Endometrium (tissue), 2 donors: Measurements from ENCODE around the gene ABCG1.
"Not testable (repeated sequence)": the region's sequence is repeated elsewhere in the genome, so short reads cannot be mapped to it uniquely, and the experiment has no call there.

Experiments
- FAIRE-seq: peaks from 2 replicates; lab custom pipeline; 2012; peaks lifted over from hg19 to GRCh38; lab: Jason Lieb, UNC
- donor health status: control.
- donor health status: control.

ABCG1 gene

DNA sequence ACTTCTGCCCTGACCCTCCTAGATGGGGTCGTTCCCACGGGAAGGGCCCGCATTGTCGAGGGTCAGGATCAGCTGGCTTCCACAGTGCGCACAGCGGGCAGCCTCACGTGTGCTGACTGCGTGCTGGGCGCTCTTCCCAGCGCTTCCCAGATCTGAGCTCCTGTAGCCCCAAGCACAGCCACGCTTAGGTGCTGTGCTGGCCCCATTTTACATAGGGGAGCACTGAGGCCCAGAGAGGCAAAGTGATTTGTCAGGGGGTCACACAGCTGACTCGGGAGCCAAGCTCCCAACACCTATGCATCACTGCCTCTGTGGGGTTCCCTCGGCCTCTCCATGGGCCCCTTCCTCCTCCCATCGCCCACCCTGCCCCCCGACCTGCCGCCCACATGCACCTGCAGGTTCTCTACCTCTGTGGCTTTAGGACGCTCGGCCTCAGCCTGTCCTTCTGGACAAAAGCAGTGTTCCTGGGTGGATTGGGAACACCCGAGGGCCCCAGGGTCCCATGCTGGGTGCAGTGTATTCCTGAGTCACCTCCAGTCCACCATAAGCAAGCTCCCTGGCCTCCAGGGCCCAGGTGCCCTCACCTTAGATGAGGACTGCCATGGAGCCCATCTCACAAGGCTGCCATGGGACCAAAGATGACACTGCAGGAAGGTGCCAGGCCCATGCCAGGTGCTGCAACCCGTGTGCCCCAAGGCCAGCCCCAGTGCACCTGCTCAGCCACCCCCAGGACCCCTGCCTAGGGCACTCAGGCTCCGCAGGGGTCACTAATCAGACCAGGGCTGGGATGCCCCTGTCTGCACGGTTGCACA, 73.0 kb downstream of the ABCG1 start:
- no peak for FAIRE-seq

DNA sequence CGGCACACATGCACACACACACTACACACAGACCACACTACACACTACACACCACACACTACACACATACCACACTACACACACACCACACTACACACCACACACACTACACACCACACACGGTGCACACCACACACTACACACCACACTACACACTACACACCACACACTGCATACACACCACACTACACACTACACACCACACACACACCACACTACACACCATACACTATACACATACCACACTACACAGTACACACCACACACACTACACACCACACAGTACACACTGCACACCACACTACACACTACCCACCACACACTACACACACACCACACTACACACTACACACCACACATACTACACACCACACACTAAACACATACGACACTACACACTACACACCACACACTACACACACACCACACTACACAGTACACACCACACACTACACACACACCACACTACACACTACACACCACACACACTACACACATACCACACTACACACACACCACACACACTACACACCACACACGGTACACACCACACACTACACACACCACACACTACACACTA, 73.7 kb downstream of the ABCG1 start:
- FAIRE-seq: not testable (repeated sequence)

DNA sequence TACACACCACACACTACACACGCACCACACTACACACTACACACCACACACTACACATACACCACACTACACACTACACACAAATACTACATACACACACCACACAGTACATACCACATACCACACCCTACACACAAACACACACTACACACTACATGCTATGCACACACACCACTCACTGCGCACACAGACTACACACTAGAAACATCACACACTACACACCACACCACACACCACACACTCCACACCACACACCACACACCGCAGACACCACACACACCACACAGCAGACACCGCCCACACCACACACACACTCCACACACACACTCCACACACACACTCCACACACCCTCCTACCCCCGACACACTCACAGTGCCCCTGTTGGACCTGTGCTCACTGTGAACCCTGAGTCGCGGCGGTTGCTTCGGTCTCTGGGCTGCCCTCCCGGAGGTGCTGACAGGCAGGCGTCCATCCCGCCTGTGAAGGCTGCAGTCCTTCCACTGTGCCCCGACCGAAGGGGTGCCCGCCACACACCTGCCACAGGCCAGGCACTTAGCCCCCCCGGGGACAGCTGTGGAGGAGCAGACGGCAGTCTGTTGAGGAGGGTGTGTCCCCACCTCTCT, 74.8 kb downstream of the ABCG1 start:
- FAIRE-seq: no peak

DNA sequence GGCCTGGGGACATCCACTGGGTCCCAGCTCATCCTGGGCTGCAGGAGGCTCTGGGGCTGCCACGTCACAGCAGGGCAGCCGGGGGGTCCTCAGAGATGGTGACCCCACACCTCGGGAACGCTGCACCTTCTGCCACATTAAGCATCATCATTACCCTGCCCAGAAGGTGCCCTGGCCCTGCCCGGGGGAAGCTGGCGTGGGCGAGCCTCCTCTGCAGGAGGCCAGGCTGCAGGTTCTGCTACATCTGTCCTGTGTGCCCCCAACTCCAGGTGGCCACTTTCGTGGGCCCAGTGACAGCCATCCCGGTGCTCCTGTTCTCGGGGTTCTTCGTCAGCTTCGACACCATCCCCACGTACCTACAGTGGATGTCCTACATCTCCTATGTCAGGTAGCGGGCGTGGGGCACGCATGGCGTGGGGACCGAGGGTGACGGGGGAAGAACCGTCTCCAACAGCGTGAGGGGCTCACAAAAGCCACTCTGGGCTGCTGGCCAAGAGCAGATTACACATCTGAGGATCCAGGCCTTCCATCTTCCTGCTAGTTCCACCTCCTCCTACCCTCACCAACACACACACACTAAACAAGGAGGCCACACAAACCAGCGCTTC, 75.4 kb downstream of the ABCG1 start:
- FAIRE-seq: no peak

DNA sequence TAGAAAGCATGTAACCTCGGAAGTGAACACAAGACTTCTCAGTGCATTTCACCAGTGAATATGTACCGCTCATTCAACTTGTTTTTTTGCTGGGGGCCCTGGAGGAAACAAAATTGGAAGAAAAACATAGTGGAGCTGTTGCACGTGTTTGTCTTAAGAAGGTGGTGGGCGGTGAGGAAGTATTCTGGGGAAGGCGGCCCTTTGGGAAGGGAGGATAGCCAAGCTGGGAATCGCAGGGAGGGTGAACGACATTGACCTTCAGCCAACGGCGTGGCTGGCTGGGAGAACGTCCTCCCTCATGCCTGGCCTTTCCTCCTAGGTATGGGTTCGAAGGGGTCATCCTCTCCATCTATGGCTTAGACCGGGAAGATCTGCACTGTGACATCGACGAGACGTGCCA, 76.9 kb downstream of the ABCG1 start:
- FAIRE-seq: no peak

DNA sequence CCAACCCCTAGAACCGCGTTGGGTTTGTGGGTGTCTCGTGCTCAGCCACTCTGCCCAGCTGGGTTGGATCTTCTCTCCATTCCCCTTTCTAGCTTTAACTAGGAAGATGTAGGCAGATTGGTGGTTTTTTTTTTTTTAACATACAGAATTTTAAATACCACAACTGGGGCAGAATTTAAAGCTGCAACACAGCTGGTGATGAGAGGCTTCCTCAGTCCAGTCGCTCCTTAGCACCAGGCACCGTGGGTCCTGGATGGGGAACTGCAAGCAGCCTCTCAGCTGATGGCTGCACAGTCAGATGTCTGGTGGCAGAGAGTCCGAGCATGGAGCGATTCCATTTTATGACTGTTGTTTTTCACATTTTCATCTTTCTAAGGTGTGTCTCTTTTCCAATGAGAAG, 77.6 kb downstream of the ABCG1 start:
- no peak for FAIRE-seq

DNA sequence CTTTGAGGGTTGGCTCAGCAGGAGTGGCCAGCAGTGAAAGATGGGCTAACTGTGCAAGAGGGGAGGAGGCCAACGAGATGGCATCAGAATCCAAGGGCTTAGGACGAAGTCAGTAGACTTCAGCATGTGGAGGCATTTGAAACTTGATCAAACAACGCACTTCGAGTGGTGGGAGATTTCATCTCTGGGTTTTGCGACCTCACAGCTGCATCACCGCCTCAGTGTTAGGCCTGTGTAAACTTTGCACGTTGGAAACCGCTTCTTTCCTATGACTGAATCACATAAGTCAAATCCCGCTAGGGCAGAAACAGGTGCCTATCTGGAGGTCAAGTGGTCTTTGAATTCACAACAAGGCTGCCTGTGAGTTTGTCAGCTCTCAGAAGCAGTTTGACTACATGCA, 78.4 kb downstream of the ABCG1 start:
- FAIRE-seq: no peak

DNA sequence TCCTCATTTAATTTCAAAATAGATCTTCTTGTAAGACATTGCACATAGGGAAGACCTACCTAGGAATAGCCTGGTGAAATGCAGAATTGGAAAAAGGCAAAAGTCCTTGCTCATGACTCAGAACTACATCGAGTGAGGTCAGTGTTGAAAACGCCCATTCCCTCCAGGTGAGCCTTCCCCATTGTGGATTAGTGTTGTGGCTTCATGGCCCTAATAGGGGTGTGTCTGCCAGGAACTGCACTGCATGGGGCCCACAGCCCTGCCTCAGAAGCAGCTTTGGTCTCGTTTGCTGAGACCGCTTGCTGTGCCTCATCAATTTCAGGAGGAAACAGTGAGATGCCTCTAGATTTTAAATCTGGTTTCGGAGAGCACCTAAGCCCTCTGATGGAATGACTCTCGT, 79.3 kb downstream of the ABCG1 start:
- no peak for FAIRE-seq

DNA sequence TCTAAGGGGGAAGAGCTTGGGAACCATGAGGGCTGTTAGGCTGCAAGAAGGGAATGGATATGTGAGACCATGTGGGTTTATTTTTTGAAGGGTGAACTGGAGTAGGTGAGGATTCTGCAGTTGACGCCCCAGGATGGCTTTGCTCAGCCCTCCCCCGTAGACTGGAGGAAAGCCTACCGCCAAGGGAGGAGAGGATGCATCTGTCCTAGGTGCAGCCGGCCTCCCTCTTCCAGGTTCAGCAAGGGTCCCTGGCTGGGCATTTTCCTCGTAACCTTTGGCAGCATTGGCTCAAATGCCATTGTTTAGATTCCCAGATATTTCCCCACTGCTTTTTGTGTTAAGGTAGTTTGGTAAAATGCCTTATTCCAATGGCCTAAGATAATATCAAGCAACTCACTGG, 79.7 kb downstream of the ABCG1 start:
- FAIRE-seq: no peak

DNA sequence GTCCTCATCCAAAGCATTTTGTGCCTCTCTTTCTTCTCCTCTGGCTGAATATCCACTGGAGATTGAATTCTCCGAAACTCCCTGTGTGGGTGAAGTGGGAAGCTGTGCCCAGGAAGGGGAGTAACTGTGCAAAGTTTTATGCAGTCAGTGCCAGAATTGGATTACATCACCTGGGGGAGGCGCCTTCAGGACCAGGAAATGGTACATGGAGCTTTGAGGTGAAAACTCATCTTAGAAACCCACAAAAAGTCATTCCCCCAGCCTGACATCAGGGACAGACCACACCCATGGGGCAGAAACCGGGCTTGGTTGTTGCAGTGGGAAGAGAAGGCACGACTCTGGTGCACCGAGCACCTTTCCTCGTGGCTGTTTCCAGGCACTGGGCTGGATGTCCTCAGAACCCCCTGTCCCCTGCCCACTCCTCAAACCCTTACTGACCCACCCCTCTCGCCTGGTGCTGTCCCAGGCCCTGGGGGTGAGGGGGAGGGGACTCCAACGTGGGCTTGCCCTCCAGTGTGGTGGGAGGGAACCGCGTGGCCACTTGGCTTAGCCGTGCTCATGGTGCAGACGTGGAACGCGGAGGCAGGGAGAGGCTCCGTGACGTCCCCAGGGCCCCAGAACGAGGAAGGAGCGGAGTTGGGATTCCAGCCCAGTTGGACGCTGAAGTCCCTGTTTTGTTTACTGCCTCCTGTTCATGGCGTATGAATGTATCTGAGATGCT, 80.5 kb downstream of the ABCG1 start:
- FAIRE-seq: no peak

DNA sequence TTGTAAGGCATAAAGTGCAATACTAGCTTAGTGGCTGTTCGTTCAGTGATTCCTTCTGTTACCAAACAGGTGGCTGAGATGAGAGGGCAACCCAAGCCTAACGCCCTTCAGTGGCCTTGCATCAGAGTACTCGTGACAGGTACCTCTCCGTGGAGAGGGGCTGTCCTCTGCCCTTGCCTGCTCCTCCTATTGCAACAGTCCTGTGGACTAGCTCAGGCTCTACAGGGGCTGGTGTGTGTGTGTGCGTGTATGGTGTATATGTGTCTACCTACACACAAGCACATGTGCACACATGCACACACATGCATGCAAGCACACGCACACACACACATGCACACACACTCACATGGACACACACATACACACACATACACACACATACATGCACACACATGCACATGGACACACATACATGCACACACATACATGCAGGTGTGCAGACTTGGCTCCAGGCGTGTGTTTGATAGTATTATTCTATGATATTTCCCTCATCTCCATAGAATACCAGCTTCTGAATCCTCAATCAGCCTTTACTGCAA, 81.2 kb downstream of the ABCG1 start:
- no peak for FAIRE-seq

DNA sequence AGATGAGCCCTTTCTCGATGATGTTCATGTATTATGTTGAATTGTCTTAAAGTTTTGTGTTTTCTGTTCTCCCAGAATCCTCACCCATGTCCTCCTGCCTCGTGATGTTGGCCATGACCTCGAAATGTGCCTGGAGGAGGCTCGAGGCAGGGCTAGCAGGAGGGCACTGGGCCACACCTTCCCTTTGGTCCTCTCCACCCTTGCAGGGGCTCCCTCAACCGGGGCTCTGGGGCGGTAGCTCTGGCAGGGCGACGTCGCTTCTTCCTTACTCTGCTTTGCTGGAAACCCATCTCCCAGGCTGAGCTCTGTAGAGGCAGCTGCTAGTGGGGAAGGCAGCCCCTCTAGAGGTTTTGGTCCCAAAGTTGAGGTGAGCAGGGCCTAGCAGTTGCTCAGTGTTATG, 82.0 kb downstream of the ABCG1 start:
- FAIRE-seq: no peak

DNA sequence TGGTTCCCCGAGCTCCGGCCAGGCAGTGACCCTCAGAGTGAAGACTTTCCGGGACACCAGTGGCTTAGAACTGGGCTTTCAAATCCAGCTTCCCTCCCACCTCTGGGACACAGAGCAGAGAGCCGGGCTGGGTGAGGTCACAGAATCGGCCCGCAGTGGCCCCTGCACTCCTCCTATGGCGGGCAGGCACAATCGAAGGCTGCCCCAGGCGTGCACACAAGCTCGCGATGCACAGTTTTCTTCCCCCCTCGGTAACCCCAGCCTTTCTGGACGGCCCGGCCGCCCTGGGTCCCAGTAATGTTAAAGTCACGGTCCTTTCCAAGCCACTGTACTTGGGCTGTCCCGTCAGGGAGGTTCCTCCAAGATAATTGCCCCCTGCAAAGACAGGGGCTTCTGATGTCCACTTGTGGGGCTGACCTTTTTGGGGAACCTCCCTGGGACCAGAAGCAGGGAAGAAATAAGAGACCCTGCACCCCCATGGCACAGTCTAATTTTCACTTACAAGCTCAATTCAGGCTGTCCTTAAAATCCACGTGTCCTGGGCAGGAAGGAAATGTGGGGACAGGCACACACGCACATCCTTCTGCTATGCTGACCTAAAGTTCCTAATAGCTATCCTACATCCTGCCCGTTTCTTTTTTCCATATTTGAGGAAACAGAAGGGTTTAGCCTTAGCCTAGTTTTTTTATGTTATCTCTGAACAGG, 82.6 kb downstream of the ABCG1 start:
- FAIRE-seq: no peak

DNA sequence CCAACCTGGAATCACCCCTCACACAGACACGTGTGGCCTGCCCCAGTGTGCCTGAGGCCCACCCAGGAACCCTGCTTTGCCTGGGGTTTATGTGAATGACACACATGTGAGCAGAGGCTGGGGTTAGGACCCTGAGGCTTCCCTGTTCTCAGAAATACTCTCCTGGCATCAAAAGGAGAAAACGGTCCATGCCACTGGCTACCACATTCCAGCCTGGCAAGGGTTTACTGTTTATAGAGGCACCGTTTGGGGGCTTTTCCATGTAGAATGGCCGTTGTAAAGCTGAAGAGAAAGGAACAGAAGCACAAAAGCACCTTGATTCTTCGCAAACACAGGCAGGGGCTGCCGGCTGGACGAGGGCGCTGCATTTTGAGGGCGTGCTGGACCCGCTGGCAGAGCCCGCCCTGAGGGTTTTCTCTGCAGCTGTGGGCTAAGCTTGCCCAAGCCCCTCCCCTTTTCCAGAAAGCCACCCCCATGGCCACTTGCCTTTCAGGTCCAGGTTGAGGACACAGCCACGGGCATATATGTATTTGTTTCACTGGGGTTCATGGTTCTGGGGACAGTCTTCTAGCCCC, 83.2 kb downstream of the ABCG1 start:
- FAIRE-seq: no peak

DNA sequence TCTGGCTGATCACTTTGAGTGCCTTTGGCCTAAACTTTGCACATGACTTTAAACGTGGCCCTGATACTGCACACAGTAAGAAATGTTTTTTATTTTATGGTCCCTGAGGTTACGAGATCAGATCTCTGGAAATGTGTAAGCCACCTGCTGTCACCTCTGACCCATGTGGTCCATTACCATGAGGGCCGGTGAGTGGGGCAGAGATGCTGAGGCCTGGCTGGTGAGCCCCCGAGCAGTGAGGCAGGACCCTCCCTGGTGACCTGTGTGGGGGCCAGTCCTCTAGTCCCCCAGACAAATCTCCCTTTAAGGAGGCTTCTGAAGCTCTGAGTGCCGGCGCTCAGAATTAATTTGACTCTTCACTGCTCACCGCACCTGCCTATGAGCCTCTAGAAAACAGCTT, 83.9 kb downstream of the ABCG1 start:
- no peak for FAIRE-seq

DNA sequence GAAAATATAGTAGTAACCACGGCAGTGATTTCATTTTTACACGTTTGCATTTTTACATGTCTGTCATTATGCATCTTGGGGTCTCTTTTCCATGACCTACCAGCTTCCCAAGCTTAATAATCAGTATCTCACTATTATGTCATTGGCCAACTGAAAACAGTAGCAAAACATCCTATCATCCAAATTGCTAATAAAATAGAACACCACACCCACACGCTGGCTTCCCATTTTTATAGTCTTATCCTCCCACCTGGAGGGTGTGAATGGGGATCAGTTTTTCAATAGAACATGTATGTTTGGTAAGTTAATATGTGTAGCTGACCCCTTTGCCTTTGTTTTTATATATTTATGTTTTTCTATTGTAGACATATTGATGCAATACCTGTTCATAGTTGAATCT, 84.5 kb downstream of the ABCG1 start:
- FAIRE-seq: no peak

DNA sequence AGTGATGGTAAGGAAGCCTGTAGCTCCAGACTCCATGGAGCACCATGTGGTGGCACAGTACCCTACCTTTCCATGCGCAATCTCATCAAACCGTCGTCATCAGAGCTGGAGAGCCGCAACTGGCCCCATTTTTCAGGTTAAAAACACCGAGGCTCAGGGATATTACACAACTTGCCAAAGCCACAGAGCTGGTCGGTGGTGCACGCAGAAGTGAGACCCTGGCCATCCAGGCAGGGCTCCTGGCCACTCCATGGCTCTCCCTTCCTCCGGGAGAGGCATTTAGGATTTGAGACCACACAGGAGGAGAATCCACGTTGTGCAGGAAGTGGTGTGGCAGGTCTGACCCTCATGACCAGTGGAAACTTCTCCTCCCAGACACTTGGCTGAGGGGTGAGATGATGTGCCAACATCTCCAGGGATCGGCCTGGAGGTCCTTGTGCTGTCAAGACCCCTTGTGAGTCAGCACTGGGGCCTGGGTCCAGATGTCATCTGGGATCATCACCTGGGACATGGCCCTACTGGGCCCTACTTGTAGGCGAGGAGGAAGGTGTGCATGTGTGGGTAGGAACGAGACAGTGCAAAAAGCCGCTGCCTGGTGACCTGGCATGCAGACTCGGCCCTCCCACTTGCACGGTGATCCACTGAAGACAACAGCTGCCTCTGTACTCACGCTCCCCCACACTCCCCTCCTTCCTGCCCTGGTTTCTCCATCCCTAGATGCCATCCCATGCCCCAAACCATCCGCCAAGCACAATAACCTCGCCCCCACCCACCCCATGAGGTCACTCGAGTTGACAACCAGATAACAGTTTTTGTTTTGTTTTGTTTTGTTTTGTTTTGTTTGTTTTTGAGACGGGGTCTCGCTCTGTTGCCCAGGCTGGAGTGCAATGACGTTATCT, 85.9 kb downstream of the ABCG1 start:
- no peak for FAIRE-seq

DNA sequence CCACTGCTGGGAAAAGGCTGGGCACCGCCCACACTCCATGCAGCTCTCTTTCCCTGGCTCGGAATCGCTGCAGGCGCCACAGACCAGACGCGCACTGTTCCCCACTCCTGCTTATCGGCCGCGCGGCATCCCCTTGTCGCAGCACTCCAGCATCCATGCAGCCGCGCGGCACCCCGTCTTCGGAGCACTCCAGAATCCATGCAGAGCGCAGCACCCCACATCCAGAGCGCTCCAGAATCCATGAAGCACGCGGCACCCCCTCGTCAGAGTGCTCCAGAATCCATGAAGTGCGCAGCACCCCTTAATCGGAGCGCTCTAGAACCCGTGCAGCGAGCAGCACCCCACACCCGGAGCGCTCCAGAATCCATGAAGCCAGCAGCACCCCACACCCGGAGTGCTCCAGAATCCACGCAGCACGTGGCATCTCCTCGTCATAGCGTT, 86.8 kb downstream of the ABCG1 start:
- no peak for FAIRE-seq

DNA sequence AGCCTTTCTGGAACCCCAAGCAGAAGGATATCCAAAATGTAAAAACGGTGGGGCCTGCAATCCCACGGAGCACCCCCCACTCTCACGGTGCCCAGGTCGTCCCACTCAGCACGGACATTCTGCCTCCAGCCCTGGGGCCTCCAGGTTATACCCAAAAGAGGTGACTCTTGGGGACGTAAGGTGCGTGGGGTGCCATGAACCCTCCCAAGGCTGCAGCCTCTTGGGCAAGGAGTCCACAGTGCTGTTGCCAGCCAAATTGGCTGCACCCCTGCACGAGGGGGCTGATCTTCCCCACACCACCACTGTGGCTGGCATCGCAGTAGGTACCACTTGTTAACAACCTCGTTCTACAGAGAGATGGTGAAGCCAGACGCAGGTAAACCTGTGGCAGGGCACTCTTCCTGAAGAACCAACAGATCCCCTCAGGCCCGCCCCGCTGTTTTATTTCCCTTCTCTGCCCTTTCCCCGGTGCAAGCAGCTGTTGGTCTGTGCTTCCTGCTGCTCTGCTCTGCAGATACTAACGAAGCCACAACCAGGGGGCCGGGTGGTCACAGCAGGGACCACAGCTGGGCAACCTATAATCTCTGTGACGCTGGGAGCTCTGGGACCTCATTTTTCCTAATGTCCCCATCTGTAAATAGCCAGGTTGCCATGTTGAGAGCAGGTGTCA, 87.6 kb downstream of the ABCG1 start:
- no peak for FAIRE-seq

DNA sequence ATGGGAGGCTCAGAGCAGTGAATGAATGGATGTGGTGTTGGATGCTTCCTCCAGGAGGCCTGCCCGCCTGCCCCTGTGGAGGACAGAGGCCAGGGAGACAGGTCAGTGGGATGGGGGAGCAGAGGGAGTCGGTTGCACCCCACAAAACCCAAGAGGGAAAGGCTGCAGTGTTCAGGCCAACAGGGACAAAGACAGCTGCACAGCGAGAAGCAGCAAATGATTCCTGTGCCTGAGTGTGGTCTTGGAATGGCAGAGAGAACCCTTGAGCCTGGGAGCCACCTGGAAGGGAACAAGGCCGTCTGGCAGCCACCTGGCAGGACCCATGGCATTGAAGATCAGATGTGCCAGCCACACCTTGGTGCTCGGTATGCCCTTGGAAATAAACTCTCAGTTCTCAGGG, 88.2 kb downstream of the ABCG1 start:
- FAIRE-seq: no peak
